Inferior parietal cortex (tissue), 1 donor: ENCODE measurements around the gene SLC12A4.
A peak's percentile ranks its signal among the peaks of the same experiment; 100 is the strongest.

Experiments used
- DNase-seq: peaks from one replicate; pipeline ENCODE4 v3.0.0-alpha.2; 2016; ENCODE audit errors: extremely low spot score

The SLC12A4 gene

GRCh38 chr16:67963292-67963661 is 5.2 kb downstream of the SLC12A4 start:
- no peak for DNase-seq

GRCh38 chr16:67962135-67962534 is 6.3 kb downstream of the SLC12A4 start:
- no peak for DNase-seq

GRCh38 chr16:67961551-67961957 is 6.9 kb downstream of the SLC12A4 start:
- no peak for DNase-seq

GRCh38 chr16:67959536-67960329 is 8.7 kb downstream of the SLC12A4 start:
- DNase-seq, result no peak

GRCh38 chr16:67957622-67958021 is 10.8 kb downstream of the SLC12A4 start:
- no peak for DNase-seq

GRCh38 chr16:67954421-67955196 is 13.8 kb downstream of the SLC12A4 start:
- DNase-seq, result no peak

- no peak for DNase-seq
These were observed 14.6 kb downstream of the SLC12A4 start for GRCh38 chr16:67953641-67954375.

- DNase-seq, result peak; percentile 67
These were observed 17.0 kb downstream of the SLC12A4 start for GRCh38 chr16:67951485-67951884.

- no peak for DNase-seq
These were observed 18.0 kb downstream of the SLC12A4 start for GRCh38 chr16:67950335-67950843.

- DNase-seq, result no peak
These were observed 18.8 kb downstream of the SLC12A4 start for GRCh38 chr16:67949645-67950044.

GRCh38 chr16:67948015-67948414 is 20.4 kb downstream of the SLC12A4 start:
- no peak for DNase-seq

- DNase-seq, result no peak
These were observed 21.4 kb downstream of the SLC12A4 start for GRCh38 chr16:67946966-67947558.

- DNase-seq, result no peak
These were observed 22.3 kb downstream of the SLC12A4 start for GRCh38 chr16:67946128-67946569.

GRCh38 chr16:67945392-67945933 is 23.0 kb downstream of the SLC12A4 start:
- DNase-seq, result no peak

GRCh38 chr16:67944690-67945391 is 23.6 kb downstream of the SLC12A4 start:
- DNase-seq, result no peak

- peak; percentile 47 for DNase-seq
These were observed 24.6 kb downstream of the SLC12A4 start, which contains the start of gene LCAT for GRCh38 chr16:67943619-67944504. TSS of gene LCAT (minus strand) at chr16:67944120. CDS start at chr16:67944101, 19 bp downstream.

- no peak for DNase-seq
These were observed 25.2 kb downstream of the SLC12A4 start for GRCh38 chr16:67943256-67943618.

GRCh38 chr16:67942510-67943255 is 25.8 kb downstream of the SLC12A4 start:
- no peak for DNase-seq

- DNase-seq, result no peak
These were observed 26.3 kb downstream of the SLC12A4 start for GRCh38 chr16:67942200-67942509.
